ENCODE results near the gene PAPOLB.

DNA sequence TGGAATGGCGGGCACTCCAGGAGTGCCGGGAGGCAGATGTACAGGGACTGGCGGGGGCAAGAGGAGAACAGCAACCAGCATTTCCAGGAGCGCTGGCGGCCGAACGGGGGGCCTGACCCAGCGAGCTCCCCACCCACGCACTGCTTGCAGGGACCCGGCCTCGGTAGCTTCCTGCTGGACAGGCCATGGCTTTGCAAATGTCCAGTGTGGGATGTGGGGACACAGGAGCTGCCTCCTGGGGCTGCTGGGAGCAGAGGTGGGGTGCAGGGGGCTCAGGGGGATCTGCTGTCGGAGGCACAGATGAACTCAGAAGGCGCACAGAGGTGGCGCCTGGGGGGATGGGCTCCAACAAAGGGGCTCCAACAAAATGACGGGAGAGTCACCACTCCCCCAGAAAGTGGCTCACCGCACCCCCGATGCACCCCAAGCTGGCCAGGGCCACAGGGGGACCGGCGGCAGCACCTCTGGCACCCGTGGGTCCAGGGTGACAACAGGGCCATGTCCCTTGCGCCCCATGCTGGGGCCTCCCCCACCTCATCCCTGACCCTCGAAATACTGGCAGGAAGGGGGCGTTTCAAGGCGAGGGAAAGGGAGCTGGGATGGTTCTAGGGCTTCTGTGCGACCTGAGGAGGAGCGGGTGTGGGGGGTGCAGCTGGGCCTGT is 45.3 kb downstream of the PAPOLB start:
- TF ChIP-seq POLR2AphosphoS5 (IDR thresholded peaks at IDR 0.05; ENCODE audit: low read depth, low read length) (no peak), EP300 (IDR thresholded peaks at IDR 0.05; ENCODE audit: borderline replicate concordance in 1 of 2, low read depth in 2 of 2, low read length in 2 of 2) (no peak)

Measured in H1 (cell line).